Spleen (tissue), 11 donors: ENCODE results near the gene ALDH3B1. TPM values are rescaled to one million over a fixed set of nuclear protein-coding genes. Genes with fewer than 3 reads are reported as not detected.

Source experiments
- DNase-seq: peaks from one replicate; pipeline ENCODE4 v3.0.0-alpha.2; 2020
- H3K27ac ChIP-seq, 8 donors: fragments of 200-600 bp; sonication (generic) in 7 of 8; 1 replicate in 4 of 8; 2 replicates in 4 of 8; pipeline versions ENCODE4 v1.5.0 to v1.8.0; 2016 to 2021; ENCODE audit warnings: inconsistent platforms in 4 of 8, mild to moderate bottlenecking in 4 of 8, moderate library complexity in 1 of 8
- H3K27me3 ChIP-seq, 7 donors: fragments of 200-600 bp; sonication (generic) in 6 of 7; replicated peaks in 1 of 7; 1 replicate in 4 of 7; 2 replicates in 3 of 7; pipeline versions ENCODE4 v1.5.0 to v1.8.0; 2016 to 2021; ENCODE audit warnings: inconsistent platforms in 3 of 7, mild to moderate bottlenecking in 1 of 7
- H3K36me3 ChIP-seq, 6 donors: fragments of 200-600 bp; sonication (generic) in 5 of 6; 1 replicate in 4 of 6; 2 replicates in 2 of 6; pipeline versions ENCODE4 v1.5.0 to v1.8.0; 2016 to 2021; ENCODE audit warnings: inconsistent platforms in 2 of 6
- H3K4me1 ChIP-seq, 6 donors: fragments of 200-600 bp; sonication (generic) in 5 of 6; 1 replicate in 3 of 6; 2 replicates in 3 of 6; pipeline versions ENCODE4 v1.5.0 to v1.8.0; 2016 to 2021; ENCODE audit warnings: inconsistent platforms in 3 of 6
- H3K4me3 ChIP-seq, 8 donors: fragments of 200-600 bp; sonication (generic) in 7 of 8; 1 replicate in 4 of 8; 2 replicates in 4 of 8; pipeline versions ENCODE4 v1.5.0 to v1.8.0; 2016 to 2021; ENCODE audit warnings: inconsistent platforms in 4 of 8, mild to moderate bottlenecking in 4 of 8, moderate library complexity in 2 of 8
- H3K9me3 ChIP-seq, 8 donors: fragments of 200-600 bp; sonication (generic) in 7 of 8; 1 replicate in 4 of 8; 2 replicates in 4 of 8; pipeline versions ENCODE4 v1.5.0 to v1.8.0; 2016 to 2021; ENCODE audit warnings: inconsistent platforms in 4 of 8
- POLR2A ChIP-seq, 3 donors: fragments of 450-650 bp; IDR thresholded peaks; one replicate each; pipeline ENCODE4 v1.5.1; 2017; ENCODE audit warnings: antibody characterized with exemption in 3 of 3, mild to moderate bottlenecking in 1 of 3
- POLR2AphosphoS5 ChIP-seq, 3 donors: sonication (generic); formaldehyde crosslinking; IDR thresholded peaks; one replicate each; pipeline ENCODE4 v1.5.1; 2017; ENCODE audit warnings: antibody characterized with exemption in 3 of 3
- WGBS, 5 donors: extraction: QIAGEN DNeasy Blood & Tissue Kit in 3 of 5; methylation state at CpG; one replicate each; pipeline versions ENCODE4 v1.1.5 to v1.1.7; 2013 to 2018; 5-methylcytosine and 5-hydroxymethylcytosine counted together
- intact Hi-C: fragments of 100-400 bp; cut with DNase I; formaldehyde crosslinking; loops from one replicate; pipeline ENCODE4 v1.15.0; 2023; ENCODE audit warnings: low total_unique reads
- polyA plus RNA-seq, 3 donors: library from polyadenylated mRNA; stranded (reverse); fragments of 200-250 nt; gene quantifications; one replicate each; pipeline ENCODE4 v1.2.1, GENCODE V29; 2013
- total RNA-seq, 7 donors: library from RNA; depleted of rRNA in 3 of 7; stranded (reverse); fragments of >200 nt in 3 of 7; fragmentation: NEBNext Ultra II Directional in 4 of 7; extraction: Animal tissue kit (Norgen Biotek cat#: 25700) in 4 of 7; gene quantifications; one replicate each; pipeline versions ENCODE4 v1.1.0 to v1.2.1, GENCODE V29; 2016 to 2021
- TF ChIP-seq, protein P1 (sequence below), 11 experiments: fragments of 200-600 bp in 7 of 11; fragments of 450-650 bp in 4 of 11; sonication (generic) in 4 of 11; IDR thresholded peaks in 8 of 11; conservative IDR thresholded peaks in 3 of 11; 1 replicate in 7 of 11; 2 replicates in 4 of 11; pipeline versions ENCODE4 v1.4.0 to v1.8.0; 2016 to 2021; ENCODE audit warnings: antibody characterized with exemption in 11 of 11, inconsistent platforms in 4 of 11, mild to moderate bottlenecking in 1 of 11
- donor health status: healthy with polysubstance abuse.
- donor health status: DM: no; HTN: no; CAD: no; lungs with moderate emphysema.
- donor health status: DM: no; HTN: no; CAD: no.
- donor health status: Bipolar disorder and iron deficiency.
- donor health status: healthy.
- donor health status: DM: no; HTN: no; CAD: no.
- donor health status: DM: yes; HTN: yes; CAD: no.

The ALDH3B1 gene
- total and polyA plus RNA-seq, 10 donors = 7.8 to 46.8 (median 32.0) TPM

DNA sequence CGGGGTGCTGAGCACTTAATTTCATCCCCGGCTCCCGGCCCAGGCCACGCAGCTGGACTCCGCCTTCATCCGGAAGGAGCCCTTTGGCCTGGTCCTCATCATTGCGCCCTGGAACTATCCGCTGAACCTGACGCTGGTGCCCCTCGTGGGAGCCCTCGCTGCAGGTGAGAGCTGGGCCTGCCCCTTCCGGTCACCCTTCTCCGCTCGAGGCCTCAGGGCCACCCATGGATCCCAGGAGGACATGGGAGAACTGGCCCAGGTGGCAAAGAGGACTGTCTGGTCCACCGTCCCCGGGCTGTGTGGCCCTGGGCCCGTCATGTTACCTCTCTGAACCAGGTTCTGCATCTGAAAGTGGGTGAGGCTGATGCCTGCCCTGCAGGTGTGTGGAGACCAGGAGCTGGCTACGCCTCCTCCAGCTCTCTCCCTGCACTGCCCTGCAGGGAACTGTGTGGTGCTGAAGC lies 8.6 kb downstream of the ALDH3B1 start:
- DNase-seq = no peak
- Histone ChIP-seq H3K9me3 (no peaks in the 10 kb centered on the region), H3K27me3 (no peaks in the 10 kb centered on the region), H3K36me3 (peaks cover 0 to 91% (median 13%) of the 10 kb centered on the region in 6 donors), H3K4me3 (no peak overlapping the region), H3K4me1 (peaks cover 0 to 36% (median 21%) of the 10 kb centered on the region in 6 donors), H3K27ac (no peak overlapping the region)
- 78 to 93% (median 83%) methylated on average over 12 to 18 of the region's 18 CpGs for WGBS, 5 donors
- TF ChIP-seq POLR2AphosphoS5 (IDR thresholded peaks at IDR 0.05) (peak in 1 of 3 donors; percentile 12), POLR2A (IDR thresholded peaks at IDR 0.05) (no peak)
- intact Hi-C loops = no loop called here

GRCh38 chr11:68019486-68019885 lies 9.4 kb downstream of the ALDH3B1 start:
- intact Hi-C loops = no loop called here
- TF ChIP-seq POLR2AphosphoS5 (IDR thresholded peaks at IDR 0.05) (no peak), POLR2A (IDR thresholded peaks at IDR 0.05) (no peak)
- TF ChIP-seq, protein P1, sequence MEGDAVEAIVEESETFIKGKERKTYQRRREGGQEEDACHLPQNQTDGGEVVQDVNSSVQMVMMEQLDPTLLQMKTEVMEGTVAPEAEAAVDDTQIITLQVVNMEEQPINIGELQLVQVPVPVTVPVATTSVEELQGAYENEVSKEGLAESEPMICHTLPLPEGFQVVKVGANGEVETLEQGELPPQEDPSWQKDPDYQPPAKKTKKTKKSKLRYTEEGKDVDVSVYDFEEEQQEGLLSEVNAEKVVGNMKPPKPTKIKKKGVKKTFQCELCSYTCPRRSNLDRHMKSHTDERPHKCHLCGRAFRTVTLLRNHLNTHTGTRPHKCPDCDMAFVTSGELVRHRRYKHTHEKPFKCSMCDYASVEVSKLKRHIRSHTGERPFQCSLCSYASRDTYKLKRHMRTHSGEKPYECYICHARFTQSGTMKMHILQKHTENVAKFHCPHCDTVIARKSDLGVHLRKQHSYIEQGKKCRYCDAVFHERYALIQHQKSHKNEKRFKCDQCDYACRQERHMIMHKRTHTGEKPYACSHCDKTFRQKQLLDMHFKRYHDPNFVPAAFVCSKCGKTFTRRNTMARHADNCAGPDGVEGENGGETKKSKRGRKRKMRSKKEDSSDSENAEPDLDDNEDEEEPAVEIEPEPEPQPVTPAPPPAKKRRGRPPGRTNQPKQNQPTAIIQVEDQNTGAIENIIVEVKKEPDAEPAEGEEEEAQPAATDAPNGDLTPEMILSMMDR (IDR thresholded peaks at IDR 0.05 in 8 of 11, conservative IDR thresholded peaks at IDR 0.05 in 3 of 11) = no peak
- 81 to 93% (median 90%) methylated on average over 5 to 12 of the region's 12 CpGs for WGBS, 5 donors
- H3K27me3 ChIP-seq = no peaks in the 10 kb centered on the region
- no peak for DNase-seq
- peaks cover 0 to 29% (median 14%) of the 10 kb centered on the region in 6 donors for H3K4me1 ChIP-seq
- peaks cover 0 to 97% (median 13%) of the 10 kb centered on the region in 6 donors for H3K36me3 ChIP-seq
- H3K4me3 ChIP-seq = no peak overlapping the region
- H3K9me3 ChIP-seq = peaks cover 0 to 4% (median 0%) of the 10 kb centered on the region in 8 donors
- no peak overlapping the region for H3K27ac ChIP-seq

DNA sequence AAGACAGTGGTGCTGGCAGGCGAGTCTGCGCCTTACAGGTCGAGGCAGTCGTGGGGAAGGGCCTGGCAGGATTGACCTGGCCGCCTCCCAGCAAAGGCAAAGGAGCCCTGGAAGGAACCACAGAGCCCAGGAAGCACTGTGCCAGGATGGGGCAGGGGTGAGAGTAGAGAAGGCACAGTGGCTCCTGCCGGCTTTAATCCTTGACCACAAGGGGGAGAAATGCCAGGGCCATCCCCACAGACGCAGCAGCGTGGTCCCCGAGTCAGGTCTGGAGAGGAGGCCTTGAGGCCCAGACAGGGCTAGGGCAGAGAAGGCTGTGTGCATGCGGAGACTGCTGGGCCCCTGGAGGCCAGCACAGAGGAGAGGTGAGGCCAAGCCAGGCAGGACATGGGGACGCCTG lies 10.4 kb downstream of the ALDH3B1 start:
- H3K27ac ChIP-seq = no peak overlapping the region
- H3K4me1 ChIP-seq = peaks cover 0 to 21% (median 8%) of the 10 kb centered on the region in 6 donors
- TF ChIP-seq, protein P1 (IDR thresholded peaks at IDR 0.05 in 8 of 11, conservative IDR thresholded peaks at IDR 0.05 in 3 of 11) = peak in 3 of 11 experiments; percentile 8 to 14 (median 14)
- no peak for TF ChIP-seq POLR2AphosphoS5 (IDR thresholded peaks at IDR 0.05)
- intact Hi-C loops = no loop called here
- no peaks in the 10 kb centered on the region for H3K27me3 ChIP-seq
- peaks cover 0 to 11% (median 0%) of the 10 kb centered on the region in 8 donors for H3K9me3 ChIP-seq
- no peak overlapping the region for H3K4me3 ChIP-seq
- no peak for DNase-seq
- WGBS, 5 donors = 56 to 69% (median 64%) methylated on average over 11 of the region's 11 CpGs
- H3K36me3 ChIP-seq = peaks cover 0 to 99% (median 20%) of the 10 kb centered on the region in 6 donors

- Histone ChIP-seq H3K9me3 (peaks cover 0 to 11% (median 0%) of the 10 kb centered on the region in 8 donors), H3K27me3 (no peaks in the 10 kb centered on the region), H3K4me3 (no peak overlapping the region), H3K27ac (no peak overlapping the region), H3K36me3 (peaks cover 0 to 99% (median 20%) of the 10 kb centered on the region in 6 donors), H3K4me1 (peaks cover 0 to 21% (median 8%) of the 10 kb centered on the region in 6 donors)
- intact Hi-C loops = no loop called here
- no peak for DNase-seq
- TF ChIP-seq POLR2AphosphoS5 (IDR thresholded peaks at IDR 0.05) (no peak), POLR2A (IDR thresholded peaks at IDR 0.05) (no peak)
- TF ChIP-seq, protein P1 (IDR thresholded peaks at IDR 0.05 in 8 of 11, conservative IDR thresholded peaks at IDR 0.05 in 3 of 11) = peak in 3 of 11 experiments; percentile 8 to 24 (median 18)
- 73 to 86% (median 79%) methylated on average over 13 to 27 of the region's 27 CpGs for WGBS, 5 donors
These were observed 11.2 kb downstream of the ALDH3B1 start for GRCh38 chr11:68021167-68021787.
